Measurements from ENCODE around the gene C1orf74.
A peak's percentile ranks its signal among the peaks of the same experiment; 100 is the strongest.

C1orf74 gene

GRCh38 chr1:209784265-209785169 is at the start of gene C1orf74:
Gene C1orf74 (minus strand): TSS chr1:209784559. CDS start chr1:209783634, 925 bp downstream.
- DNase-seq (ENCODE audit: low read depth) = peak; percentile 97

DNA sequence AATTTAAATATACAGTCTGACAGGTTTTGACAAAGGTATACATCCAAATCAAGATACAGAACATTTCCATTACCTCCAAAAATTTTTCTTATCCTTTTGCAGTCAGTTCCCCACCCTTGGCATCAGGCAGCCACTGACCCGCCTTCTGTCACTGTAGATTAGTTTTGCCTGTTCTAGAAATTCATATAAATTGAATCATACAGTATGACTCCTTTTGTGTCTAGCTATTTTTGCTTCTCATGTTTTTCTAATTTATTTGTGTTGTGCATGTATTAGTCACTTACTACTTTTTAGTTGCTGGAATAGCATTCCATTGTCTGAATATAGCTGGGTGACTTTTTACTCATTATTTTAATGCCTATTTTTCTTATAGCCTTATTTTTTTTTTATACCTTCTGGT is 47.3 kb upstream of the C1orf74 start:
- peak; percentile 59 for DNase-seq (ENCODE audit: low read depth)

- DNase-seq (ENCODE audit: low read depth) = no peak
Measured at GRCh38 chr1:209830722-209831121, 46.4 kb upstream of the C1orf74 start.

DNA sequence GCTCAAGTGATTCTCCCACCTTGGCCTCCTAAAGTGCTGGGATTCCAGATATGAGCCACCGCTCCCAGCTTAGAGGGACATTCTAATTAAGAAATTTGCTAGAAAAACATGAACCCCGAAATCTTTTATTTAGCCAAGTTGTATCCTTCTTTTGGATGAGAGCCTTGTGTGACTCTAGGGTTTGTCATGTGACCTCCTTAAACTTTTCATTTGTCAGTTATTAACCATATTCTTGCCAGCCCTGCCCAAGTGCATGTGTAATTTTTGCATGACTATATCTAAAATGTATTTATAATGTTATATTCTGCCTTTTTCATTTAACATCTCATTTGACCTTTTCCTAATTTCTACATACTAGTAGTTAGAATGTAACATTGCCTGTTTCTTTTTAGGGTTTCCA is 45.4 kb upstream of the C1orf74 start:
- DNase-seq (ENCODE audit: low read depth) = no peak

DNA sequence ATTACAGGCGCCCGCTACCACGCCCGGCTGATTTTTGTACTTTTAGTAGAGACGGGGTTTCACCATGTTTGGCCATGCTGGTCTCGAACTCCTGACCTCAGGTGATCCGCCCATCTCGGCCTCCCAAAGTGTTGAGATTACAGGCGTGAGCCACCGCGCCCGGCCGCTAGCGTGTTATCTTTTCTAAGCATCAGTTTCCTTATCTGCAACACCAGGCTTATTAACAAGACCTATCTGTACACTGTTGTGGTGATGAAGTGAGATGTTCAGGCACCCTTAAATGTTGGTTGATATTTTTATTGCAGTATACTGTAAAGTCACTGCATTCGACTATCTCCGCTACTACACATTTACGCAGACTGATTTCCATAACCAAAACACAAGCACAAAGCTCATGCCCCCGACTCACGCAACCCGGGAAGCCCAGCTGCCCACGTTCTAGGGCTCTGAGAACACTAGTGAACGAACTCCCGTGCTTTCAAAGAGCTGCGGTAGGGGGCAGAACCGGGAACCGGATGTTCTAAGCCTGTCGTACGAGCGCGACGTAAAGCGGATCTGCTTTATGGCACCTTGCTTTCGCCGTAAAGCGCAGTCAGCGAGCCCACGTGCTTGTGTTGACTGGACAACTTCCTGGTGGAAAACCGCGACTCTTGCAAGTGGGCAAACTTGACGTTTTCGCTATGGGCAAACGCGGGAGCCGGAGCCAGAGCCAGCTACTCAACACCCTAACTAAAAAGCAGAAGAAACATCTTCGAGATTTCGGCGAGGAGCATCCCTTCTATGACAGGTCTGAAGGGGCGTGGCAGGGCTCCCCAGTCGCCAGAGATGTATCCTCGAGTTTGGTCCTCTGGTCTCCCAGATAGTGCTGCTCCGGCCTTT is 43.3 kb upstream of the C1orf74 start, which contains the start of gene UTP25:
TSS of gene UTP25 (plus strand) at position 589 of the 879 bp plus-strand sequence. CDS start at position 681, 92 bp downstream.
- DNase-seq (ENCODE audit: low read depth) = peak; percentile 96

GRCh38 chr1:209825591-209826434 is 41.5 kb upstream of the C1orf74 start:
- no peak for DNase-seq (ENCODE audit: low read depth)

DNA sequence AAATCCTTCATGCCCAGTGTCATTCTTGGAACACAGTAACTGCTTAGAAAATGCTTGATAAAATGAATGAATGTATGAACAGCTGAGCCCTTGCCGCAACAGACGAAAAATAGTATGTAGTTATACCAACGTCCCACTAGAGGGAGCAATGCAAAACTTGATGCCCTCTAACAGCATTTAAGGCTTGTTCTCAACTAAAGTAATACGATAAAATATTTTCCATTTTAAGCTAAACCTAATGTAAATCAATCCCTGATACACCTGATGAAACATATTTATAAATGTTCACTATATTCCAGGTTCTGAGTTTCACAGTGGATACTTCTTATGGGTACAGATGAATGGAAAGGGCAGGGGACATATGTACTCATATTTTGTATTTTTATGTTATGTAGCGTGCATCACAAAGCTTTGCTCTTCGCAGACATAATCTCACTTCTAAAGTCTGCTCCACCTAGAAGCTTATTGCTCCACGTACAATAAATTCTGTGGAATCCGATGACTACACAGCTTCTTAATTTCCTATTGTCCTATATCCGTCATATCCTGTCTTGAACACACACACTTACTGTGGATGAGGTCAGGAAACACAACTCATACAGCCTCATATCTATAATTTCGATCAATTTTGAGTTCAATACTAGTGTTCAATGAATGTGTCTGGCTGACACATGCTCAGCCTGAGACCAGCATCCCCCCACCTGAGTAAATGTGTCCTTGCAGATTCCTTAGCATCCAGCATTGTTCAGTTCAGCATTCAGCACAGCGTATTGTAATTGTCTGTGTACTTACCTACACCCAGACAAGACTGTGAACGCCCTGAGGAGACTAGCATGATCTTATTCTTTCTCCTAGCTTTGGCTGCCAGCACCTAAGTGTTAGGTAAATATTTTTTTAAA is 39.0 kb upstream of the C1orf74 start:
- DNase-seq (ENCODE audit: low read depth) = peak; percentile 57

DNA sequence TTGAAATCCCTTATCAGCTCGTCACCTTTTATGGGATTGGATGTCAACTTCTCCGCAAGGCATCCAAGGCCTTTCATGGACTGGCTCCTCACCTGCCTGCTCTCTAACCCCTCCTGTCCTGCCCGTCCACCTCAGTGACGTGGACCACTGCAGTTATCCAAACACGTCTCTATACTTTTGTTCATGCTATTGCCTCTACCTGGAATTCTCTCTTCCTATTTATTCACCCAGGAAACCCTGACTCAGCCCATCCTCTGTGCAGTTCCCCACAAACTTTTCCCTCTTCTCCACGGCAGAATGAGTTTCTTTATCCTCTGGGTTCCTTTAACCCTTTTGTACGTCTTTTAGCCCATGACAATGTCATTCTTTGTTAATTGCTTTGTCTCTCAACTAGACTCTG is 38.3 kb upstream of the C1orf74 start:
- DNase-seq (ENCODE audit: low read depth) = no peak

GRCh38 chr1:209820986-209821385 is 36.6 kb upstream of the C1orf74 start:
- no peak for DNase-seq (ENCODE audit: low read depth)

DNA sequence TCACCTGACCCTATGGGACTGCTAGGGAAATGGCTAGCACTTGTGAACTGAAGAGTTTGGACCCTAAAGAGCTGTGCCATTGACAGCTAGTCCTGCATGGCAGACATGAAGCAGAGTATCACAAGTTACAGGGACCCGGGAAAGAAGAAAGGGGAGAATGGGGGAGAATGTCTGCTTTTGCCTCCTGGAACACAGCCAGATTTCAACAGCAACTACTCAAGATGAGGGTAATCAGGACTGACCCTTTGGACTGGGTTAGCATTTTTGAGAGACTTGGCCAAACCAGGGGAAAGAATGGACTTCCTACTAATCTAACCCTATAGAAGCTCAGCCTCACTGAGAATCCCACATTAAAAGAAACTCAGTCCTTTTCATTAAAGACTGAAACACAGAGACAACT is 34.7 kb upstream of the C1orf74 start:
- DNase-seq (ENCODE audit: low read depth) = no peak

GRCh38 chr1:209817691-209818090 is 33.3 kb upstream of the C1orf74 start:
- DNase-seq (ENCODE audit: low read depth) = no peak

DNA sequence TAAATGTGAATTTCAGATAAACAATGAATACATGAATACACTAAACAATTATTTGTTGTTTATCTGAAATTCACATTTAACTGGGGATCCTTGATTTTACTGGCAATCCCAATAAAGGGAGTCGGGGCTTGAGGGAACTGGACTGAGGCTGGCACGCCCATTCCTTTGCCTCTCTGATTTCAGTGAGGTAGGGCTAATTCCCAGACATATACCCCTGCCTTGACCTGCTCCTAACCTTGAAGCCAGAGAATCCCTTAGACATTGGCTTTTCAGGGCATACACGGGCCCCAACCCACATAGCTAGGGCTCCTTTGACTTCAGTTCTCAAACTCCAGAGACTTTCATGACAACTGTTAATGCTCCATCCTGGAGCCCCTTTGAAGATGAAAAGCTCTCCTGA is 32.6 kb upstream of the C1orf74 start:
- no peak for DNase-seq (ENCODE audit: low read depth)

- no peak for DNase-seq (ENCODE audit: low read depth)
Measured at GRCh38 chr1:209815931-209816341, 31.6 kb upstream of the C1orf74 start.

DNA sequence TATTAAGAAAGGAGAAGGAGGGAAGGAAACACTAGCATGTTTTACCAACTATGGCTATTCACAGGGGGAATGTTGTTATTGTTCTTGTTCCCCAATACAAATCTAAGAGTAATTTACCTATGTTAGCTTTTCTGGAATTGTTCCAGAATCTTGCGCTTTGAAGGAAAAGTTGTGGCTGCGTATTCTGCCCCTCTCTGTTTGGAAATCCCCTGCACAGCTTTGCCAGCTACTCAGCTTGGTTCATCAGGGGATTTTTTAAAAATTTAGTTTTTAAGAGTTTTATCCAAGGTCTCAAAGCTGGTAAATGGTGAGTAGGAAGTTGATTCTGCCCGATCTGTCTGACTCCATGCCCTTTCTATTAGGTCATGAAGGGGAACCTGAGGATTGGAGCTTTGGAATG is 31.1 kb upstream of the C1orf74 start:
- no peak for DNase-seq (ENCODE audit: low read depth)

DNA sequence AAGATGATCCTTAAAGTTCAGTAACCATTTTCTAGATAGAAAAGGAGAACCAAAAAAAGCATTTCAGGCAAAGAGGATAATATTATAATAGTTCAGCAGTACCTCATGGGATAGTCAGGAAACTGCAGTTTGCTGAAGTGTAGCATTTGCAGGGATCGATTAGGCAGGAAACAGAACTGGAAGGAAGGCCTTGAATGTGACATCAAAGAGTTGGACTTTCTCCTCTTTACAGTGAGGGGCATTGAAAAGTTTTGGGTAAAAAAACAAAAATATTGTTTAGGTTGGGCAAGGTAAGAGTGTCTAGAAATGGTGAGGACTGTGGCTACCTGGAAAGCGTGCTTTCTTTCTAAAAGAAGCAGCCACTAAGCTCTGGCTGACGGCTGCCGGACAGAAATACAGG is 29.5 kb upstream of the C1orf74 start:
- no peak for DNase-seq (ENCODE audit: low read depth)

GRCh38 chr1:209810783-209811182 is 26.4 kb upstream of the C1orf74 start:
- no peak for DNase-seq (ENCODE audit: low read depth)

DNA sequence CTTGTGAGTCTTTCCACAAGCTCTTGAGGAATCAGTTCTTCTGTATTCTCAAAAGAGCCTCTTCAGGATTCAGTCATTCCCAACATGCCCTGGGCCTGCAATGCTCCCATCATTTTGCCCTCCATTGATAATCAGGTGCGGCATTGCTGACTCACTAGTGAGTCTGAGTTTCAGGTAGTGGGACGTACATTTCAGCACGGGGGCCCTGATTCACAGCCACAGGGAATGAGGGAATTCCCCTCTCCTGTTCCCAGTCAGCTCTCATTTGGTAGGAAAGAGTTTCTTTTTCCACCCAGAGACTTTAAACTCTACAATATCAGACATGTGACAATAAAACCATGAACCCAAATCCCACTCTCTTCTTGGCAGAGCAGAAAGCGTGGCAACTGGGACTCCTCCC is 25.3 kb upstream of the C1orf74 start:
- DNase-seq (ENCODE audit: low read depth) = no peak

GRCh38 chr1:209808059-209808581 is 23.8 kb upstream of the C1orf74 start:
- peak; percentile 67 for DNase-seq (ENCODE audit: low read depth)

DNA sequence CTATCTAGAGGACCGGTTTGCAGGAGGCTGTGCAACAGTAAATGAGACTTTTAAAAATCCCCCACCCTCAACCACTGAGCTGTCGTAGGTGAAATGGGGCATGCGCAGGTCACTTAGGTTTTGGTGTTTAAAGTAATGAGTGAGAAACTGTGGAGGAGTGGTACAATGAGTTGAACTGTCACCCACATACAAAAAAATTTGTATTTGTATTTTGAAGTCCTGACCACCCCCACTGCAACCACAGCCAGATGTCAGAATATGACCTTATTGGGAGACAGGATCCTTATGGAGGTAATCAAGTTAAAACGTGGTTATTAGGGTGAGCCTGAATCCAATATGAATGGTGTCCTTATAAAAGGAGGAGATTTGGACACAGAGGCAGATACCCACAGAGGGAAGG is 23.1 kb upstream of the C1orf74 start:
- DNase-seq (ENCODE audit: low read depth) = no peak
